NCI-H2196 treated with DMSO at 0.1 percent for 48 hours (cell line): Measurements from ENCODE around the gene ASXL2.
"Not testable (repeated sequence)": the region's sequence is repeated elsewhere in the genome, so short reads cannot be mapped to it uniquely, and the experiment has no call there.

Source experiments
- DNase-seq: peaks from one replicate; lab custom pipeline; 2025; ENCODE audit not compliant: unreplicated experiment; lab: John Stamatoyannopoulos, UW

Gene ASXL2

DNA sequence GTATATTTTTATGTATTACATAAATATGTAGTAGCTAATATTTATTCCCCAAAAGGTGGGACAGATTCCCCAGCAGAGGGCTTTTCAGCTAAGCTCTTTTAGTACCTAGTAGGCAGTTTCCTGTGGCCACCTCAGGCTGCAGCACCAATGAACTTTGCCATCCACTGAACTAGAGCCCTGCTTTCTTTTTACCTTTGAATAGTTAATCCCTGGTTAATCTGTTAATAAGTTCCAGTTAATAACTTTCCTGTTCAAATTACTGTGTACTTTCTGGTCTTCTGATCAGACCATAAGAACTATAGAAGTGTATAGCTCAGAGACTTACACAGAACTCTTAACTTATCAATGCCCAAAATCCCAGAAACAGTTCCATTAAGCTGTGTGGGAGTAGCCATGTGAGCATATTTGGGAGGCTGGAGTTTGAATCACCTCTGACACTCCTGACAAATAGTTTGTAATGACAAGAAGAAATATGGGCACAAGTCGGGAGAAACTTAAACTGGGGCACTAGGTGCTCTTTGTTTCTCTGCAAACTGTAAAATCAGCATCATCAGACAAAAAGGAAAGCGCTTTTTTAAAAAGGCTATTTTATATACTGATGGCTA is 40.0 kb downstream of the ASXL2 start:
- DNase-seq = no peak

DNA sequence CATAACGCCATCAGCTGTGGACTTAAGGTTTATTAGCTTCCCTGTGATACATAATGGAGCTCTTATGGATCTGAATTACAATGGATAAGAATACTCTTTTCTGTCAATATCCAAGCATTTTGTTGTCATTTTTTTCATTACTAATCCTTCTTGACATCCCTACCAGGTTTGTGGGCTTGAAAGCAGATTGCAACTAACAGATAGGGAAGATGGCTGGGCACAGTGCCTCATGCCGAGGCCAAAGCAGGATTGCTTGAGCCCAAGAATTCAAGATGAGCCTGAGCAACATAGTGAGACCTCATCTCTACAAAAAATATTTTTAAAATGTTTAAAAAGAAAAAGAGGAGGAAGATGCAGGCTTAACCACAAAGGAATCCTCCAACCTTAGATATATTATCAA is 42.4 kb downstream of the ASXL2 start:
- DNase-seq = no peak

- no peak for DNase-seq
These were observed 44.7 kb downstream of the ASXL2 start for GRCh38 chr2:25833566-25833965.

DNA sequence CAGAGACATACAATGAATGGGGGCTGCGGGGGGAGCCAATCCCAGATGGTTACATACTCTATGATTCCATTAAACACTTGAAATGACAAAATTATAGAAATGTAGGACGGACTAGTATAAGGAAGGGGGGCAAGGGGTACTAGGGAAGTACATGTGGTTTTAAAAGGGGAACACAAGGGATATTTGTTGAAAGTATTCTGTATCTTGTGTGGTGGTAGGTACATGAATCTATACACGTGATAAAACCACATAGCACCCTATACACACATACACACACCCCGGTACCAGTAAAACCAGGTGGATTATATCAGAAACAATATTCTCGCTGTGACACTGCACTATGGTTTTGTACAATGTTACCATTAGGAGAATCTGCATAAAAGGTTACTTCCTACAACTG is 45.4 kb downstream of the ASXL2 start:
- DNase-seq = no peak

- DNase-seq = no peak
These were observed 46.4 kb downstream of the ASXL2 start for GRCh38 chr2:25831746-25832449.

DNA sequence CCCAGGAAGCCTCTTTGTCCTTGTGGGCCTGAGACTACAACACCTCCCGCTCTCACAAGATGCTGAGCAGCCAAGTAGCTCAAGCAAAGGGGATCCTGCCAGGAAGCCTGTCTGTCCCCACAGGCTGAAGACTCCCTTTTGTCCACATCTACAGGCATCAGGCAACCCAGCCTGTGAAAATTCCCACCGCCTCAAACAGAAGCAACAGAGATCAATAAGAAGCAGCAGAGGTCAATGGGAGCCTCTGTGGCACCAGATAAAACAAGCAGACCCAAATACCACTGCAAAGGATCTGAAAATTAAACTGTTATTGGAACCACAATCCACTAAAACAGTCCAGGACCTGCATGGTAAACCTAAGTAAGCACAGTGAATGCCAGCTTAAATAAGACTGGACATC is 48.5 kb downstream of the ASXL2 start:
- DNase-seq = no peak

DNA sequence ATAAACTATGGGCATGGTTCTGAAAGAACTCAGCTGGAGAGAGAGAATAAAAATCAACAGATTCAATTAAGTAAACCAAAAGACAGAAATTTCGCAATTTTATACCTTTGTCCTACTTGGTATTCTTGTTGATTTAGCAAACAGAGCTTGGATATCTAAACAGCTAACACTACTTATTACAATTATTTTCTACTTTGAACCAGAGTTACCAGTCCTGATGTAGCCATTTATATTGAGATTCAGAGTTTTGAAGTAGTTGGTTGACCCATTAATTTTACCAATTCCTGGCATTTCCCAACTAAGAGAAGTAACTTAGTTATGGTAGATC is 48.9 kb downstream of the ASXL2 start:
- DNase-seq = no peak

- DNase-seq = not testable (repeated sequence)
These were observed 49.5 kb downstream of the ASXL2 start for GRCh38 chr2:25828532-25829376.

GRCh38 chr2:25825238-25825637 is 53.0 kb downstream of the ASXL2 start:
- DNase-seq = no peak

GRCh38 chr2:25824718-25825117 is 53.6 kb downstream of the ASXL2 start:
- DNase-seq = no peak

DNA sequence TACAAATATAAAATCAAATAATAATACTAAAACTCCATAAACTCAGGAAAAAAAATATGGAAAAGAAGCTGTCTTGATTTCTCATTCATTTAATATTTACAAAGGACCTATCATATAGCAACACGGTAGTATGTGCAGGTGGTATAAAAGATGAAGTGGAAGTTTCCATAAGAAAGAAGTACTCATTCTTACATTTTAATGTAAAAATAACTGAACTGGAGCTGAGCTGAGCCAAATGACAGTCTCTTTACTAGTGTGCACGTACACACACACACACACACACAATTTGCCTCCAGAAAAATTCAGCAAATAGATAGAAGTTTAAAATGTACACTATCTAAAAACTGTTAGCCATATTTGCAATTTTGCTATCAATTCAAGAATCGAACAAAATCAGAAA is 54.1 kb downstream of the ASXL2 start:
- DNase-seq = no peak

DNA sequence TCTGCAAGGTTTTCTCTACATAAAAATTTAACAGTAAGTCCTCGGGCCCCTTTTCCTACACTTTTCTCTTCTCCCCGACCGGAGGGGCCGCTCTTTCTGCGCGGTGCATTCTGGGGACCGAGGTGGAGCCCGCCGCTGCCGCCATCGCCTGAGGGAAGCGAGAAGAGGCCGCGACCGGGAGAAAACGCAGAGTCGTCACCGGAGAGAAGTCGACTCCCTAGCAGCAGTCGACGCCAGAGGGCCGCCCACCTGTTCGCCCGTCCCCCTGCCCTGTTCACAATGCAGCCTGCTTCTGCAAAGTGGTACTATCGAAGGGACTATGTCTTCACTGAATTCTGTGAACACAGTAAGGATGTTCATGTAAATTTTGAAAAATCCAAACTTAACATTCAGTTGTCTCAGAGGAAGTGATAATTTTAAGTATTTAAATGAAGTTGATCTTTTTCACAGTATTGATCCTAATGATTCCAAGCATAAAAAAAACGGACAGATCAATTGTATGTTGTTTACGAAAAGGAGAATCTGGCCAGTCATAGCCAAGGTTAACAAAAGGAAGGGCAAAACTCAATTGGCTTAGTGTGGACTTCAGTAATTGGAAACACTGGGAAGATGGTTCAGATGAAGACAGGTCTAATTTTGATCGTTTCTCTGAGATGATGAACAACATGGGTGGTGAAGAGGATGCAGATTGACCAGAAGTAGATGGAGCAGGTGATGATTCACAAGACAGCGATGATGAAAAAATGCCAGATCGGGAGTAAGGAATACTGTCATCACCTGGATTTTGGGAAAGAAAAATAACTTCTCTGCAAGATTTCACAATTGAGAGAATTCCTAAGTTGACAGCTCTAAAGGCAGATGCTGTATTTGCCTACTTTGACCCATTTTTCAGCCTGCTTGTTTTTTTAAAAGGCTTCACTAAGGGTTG is 55.8 kb downstream of the ASXL2 start:
- no peak for DNase-seq

- DNase-seq = no peak
These were observed 56.8 kb downstream of the ASXL2 start for GRCh38 chr2:25821225-25822056.

- DNase-seq = no peak
These were observed 58.7 kb downstream of the ASXL2 start for GRCh38 chr2:25819597-25820039.

DNA sequence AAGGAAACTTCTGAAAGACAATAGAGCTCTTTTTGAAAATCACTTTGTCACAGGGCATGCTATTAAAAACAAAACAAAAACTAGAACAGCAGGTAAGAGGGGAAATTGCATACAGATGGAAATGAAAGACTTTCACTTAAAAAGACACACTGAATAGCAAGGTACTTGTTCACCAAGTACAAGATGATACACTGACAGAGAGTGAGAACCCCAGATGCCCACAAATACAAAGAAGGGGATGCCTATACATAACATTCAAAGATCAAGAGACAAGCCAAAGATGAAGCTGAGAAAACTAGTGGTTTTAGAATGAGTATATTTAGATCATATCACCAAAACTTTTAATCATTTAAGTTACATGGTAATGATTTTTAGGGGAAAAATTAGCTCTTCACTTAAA is 60.7 kb downstream of the ASXL2 start:
- DNase-seq = no peak

- DNase-seq = no peak
These were observed 61.3 kb downstream of the ASXL2 start for GRCh38 chr2:25817006-25817405.

GRCh38 chr2:25816249-25816648 is 62.0 kb downstream of the ASXL2 start:
- DNase-seq = no peak

DNA sequence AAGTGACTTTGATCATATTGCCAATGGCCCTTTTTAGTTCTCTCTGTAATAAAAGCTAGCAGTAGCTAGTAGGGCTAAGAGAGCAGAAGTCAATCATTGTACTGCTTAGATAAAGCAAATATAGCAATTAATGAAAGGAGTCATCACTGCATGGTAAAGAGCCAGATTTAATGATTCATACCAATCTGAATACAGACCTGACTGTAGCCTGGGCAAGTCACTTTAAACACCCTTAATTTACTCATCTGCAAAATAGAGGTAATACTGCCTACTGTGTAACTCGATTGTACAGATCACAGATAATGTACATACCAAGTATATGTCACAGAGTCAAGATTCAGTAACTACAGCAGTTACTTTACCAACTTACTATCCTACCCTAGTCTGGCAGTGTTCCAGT is 63.6 kb downstream of the ASXL2 start:
- DNase-seq = no peak

- no peak for DNase-seq
These were observed 67.9 kb downstream of the ASXL2 start for GRCh38 chr2:25810428-25810827.

- DNase-seq = no peak
These were observed 68.6 kb downstream of the ASXL2 start for GRCh38 chr2:25809646-25810045.
